Esophagus muscularis mucosa (tissue), 4 donors: ENCODE data around the gene SH3BGRL. TPM values are rescaled to one million over a fixed set of nuclear protein-coding genes. Genes with fewer than 3 reads are reported as not detected.

Experiments used
- DNase-seq: peaks from one replicate; pipeline ENCODE4 v3.0.0-alpha.2; 2017; ENCODE audit errors: extremely low spot score
- H3K27ac ChIP-seq, 4 donors: fragments of 200-600 bp; sonication (generic); replicated peaks in 1 of 4; 1 replicate in 3 of 4; 2 replicates in 1 of 4; pipeline ENCODE4 v1.5.1; 2016 to 2019; ENCODE audit warnings: mild to moderate bottlenecking in 1 of 4
- H3K27me3 ChIP-seq, 4 donors: fragments of 200-600 bp; sonication (generic); one replicate each; pipeline versions ENCODE4 v1.5.1 to v1.6.0; 2016 to 2019
- H3K36me3 ChIP-seq, 4 donors: fragments of 200-600 bp; sonication (generic); one replicate each; pipeline ENCODE4 v1.5.1; 2016 to 2019
- H3K4me1 ChIP-seq, 4 donors: fragments of 200-600 bp; sonication (generic); one replicate each; pipeline ENCODE4 v1.5.1; 2016 to 2019
- H3K4me3 ChIP-seq, 4 donors: fragments of 200-600 bp; sonication (generic); 1 replicate in 2 of 4; 2 replicates in 2 of 4; pipeline ENCODE4 v1.5.1; 2016 to 2019; ENCODE audit warnings: mild to moderate bottlenecking in 4 of 4, moderate library complexity in 1 of 4
- H3K9me3 ChIP-seq, 4 donors: fragments of 200-600 bp; sonication (generic); 1 replicate in 3 of 4; 2 replicates in 1 of 4; pipeline ENCODE4 v1.5.1; 2016 to 2019
- CTCF ChIP-seq, 3 experiments: fragments of 200-600 bp in 2 of 3; fragments of 450-650 bp in 1 of 3; sonication (generic) in 2 of 3; IDR thresholded peaks; one replicate each; pipeline ENCODE4 v1.5.1; 2017 to 2019; ENCODE audit warnings: antibody characterized with exemption in 3 of 3, mild to moderate bottlenecking in 2 of 3, moderate library complexity in 1 of 3
- EP300 ChIP-seq: sonication (generic); formaldehyde crosslinking; IDR thresholded peaks from one replicate; pipeline ENCODE4 v1.6.1; 2017; ENCODE audit warnings: antibody characterized with exemption
- POLR2A ChIP-seq: fragments of 450-650 bp; IDR thresholded peaks from one replicate; pipeline ENCODE4 v1.6.1; 2017; ENCODE audit warnings: antibody characterized with exemption, moderate library complexity, mild to moderate bottlenecking, low read depth
- POLR2AphosphoS5 ChIP-seq, 2 donors: sonication (generic); formaldehyde crosslinking; IDR thresholded peaks; one replicate each; pipeline ENCODE4 v1.6.1; 2017; ENCODE audit warnings: antibody characterized with exemption in 2 of 2
- WGBS: methylation state at CpG from one replicate; pipeline ENCODE4 v1.1.5; 2018; 5-methylcytosine and 5-hydroxymethylcytosine counted together
- intact Hi-C: fragments of 100-400 bp; cut with DNase I; formaldehyde crosslinking; loops from one replicate; pipeline ENCODE4 v1.15.1; 2023
- total RNA-seq, 4 donors: library from RNA; depleted of rRNA; stranded (reverse); fragments of >200 nt; gene quantifications; one replicate each; pipeline versions ENCODE4 v1.1.0 to v1.2.1, GENCODE V29; 2016

The SH3BGRL gene
- total RNA-seq, 4 donors from 2014 or later = 251 to 338 (median 290) TPM

- TF ChIP-seq POLR2A (no peak), CTCF (IDR thresholded peaks at IDR 0.05) (no peak), EP300 (no peak), POLR2AphosphoS5 (IDR thresholded peaks at IDR 0.05) (no peak)
- Histone ChIP-seq H3K4me1 (no peaks in the 10 kb centered on the region), H3K4me3 (no peak overlapping the region), H3K36me3 (peaks cover 0 to 35% (median 15%) of the 10 kb centered on the region in 4 donors), H3K27me3 (no peaks in the 10 kb centered on the region), H3K9me3 (no peaks in the 10 kb centered on the region), H3K27ac (no peak overlapping the region)
- WGBS = 54% methylated on average over 7 of the region's 8 CpGs
- no peak for DNase-seq
- intact Hi-C loops = no loop called here
Measured at GRCh38 chrX:81280148-81280547, 78.2 kb downstream of the SH3BGRL start.

GRCh38 chrX:81286075-81286474, 84.2 kb downstream of the SH3BGRL start:
- TF ChIP-seq POLR2AphosphoS5 (IDR thresholded peaks at IDR 0.05) (no peak), EP300 (no peak), POLR2A (no peak), CTCF (IDR thresholded peaks at IDR 0.05) (no peak)
- no peak overlapping the region for H3K4me3 ChIP-seq
- no peaks in the 10 kb centered on the region for H3K4me1 ChIP-seq
- intact Hi-C loops = no loop called here
- H3K36me3 ChIP-seq = no peaks in the 10 kb centered on the region
- H3K9me3 ChIP-seq = no peaks in the 10 kb centered on the region
- no peaks in the 10 kb centered on the region for H3K27me3 ChIP-seq
- no peak for DNase-seq
- H3K27ac ChIP-seq = no peak overlapping the region
- WGBS = 66% methylated on average over 3 of the region's 3 CpGs

- DNase-seq = no peak
- H3K27me3 ChIP-seq = no peaks in the 10 kb centered on the region
- TF ChIP-seq EP300 = no peak
- TF ChIP-seq POLR2AphosphoS5 (IDR thresholded peaks at IDR 0.05) = no peak
- TF ChIP-seq POLR2A = no peak
- no peak for TF ChIP-seq CTCF (IDR thresholded peaks at IDR 0.05)
- peaks cover 0 to 1% (median 0%) of the 10 kb centered on the region in 4 donors for H3K9me3 ChIP-seq
- no peak overlapping the region for H3K4me3 ChIP-seq
- WGBS = 62% methylated on average over 1 of the region's 1 CpG
- H3K4me1 ChIP-seq = no peaks in the 10 kb centered on the region
- intact Hi-C loops = no loop called here
- H3K27ac ChIP-seq = no peak overlapping the region
- peaks cover 0 to under 1% (median 0%) of the 10 kb centered on the region in 4 donors for H3K36me3 ChIP-seq
Measured at GRCh38 chrX:81286608-81287007, 84.7 kb downstream of the SH3BGRL start.

GRCh38 chrX:81291996-81292395, 90.1 kb downstream of the SH3BGRL start:
- DNase-seq = no peak
- no peak overlapping the region for H3K4me3 ChIP-seq
- 73% methylated on average over 2 of the region's 2 CpGs for WGBS
- no peak for TF ChIP-seq POLR2A
- no peak for TF ChIP-seq EP300
- TF ChIP-seq CTCF (IDR thresholded peaks at IDR 0.05) = no peak
- TF ChIP-seq POLR2AphosphoS5 (IDR thresholded peaks at IDR 0.05) = no peak
- H3K9me3 ChIP-seq = peaks cover 0 to 17% (median 3%) of the 10 kb centered on the region in 4 donors
- no peak overlapping the region for H3K27ac ChIP-seq
- H3K36me3 ChIP-seq = peaks cover 0 to 13% (median 2%) of the 10 kb centered on the region in 4 donors
- no peaks in the 10 kb centered on the region for H3K4me1 ChIP-seq
- intact Hi-C loops = no loop called here
- H3K27me3 ChIP-seq = no peaks in the 10 kb centered on the region

GRCh38 chrX:81294101-81294500, 92.2 kb downstream of the SH3BGRL start:
- peaks cover 0 to 13% (median 2%) of the 10 kb centered on the region in 4 donors for H3K36me3 ChIP-seq
- intact Hi-C loops = no loop called here
- no peak for DNase-seq
- WGBS = 97% methylated on average over 2 of the region's 2 CpGs
- H3K9me3 ChIP-seq = peaks cover 0 to 17% (median 3%) of the 10 kb centered on the region in 4 donors
- no peak overlapping the region for H3K27ac ChIP-seq
- TF ChIP-seq POLR2AphosphoS5 (IDR thresholded peaks at IDR 0.05) (no peak), EP300 (no peak), POLR2A (no peak), CTCF (IDR thresholded peaks at IDR 0.05) (no peak)
- H3K4me3 ChIP-seq = no peak overlapping the region
- H3K27me3 ChIP-seq = no peaks in the 10 kb centered on the region
- no peaks in the 10 kb centered on the region for H3K4me1 ChIP-seq
